Chondrocyte (in vitro differentiated cells): Measurements from ENCODE around the gene RBP4. TPM values are rescaled to one million over a fixed set of nuclear protein-coding genes. Genes with fewer than 3 reads are reported as not detected.
A peak's percentile ranks its signal among the peaks of the same experiment; 100 is the strongest.

Experiments used
- DNase-seq: peaks from one replicate; pipeline ENCODE4 v3.0.0; 2021; ENCODE audit warnings: mixed read lengths, low spot score
- H3K27ac Mint-ChIP-seq: one replicate; pipeline ENCODE4 v1.8.0; 2021; ENCODE audit warnings: mild to moderate bottlenecking, moderate library complexity, mixed read lengths; ENCODE audit not compliant: unreplicated experiment
- H3K27me3 Mint-ChIP-seq: 2 replicates; pipeline ENCODE4 v1.8.0; 2021; ENCODE audit warnings: low read depth, mixed read lengths
- H3K36me3 Mint-ChIP-seq: 2 replicates; pipeline ENCODE4 v1.8.0; 2021; ENCODE audit warnings: low read depth, mixed read lengths
- H3K4me1 Mint-ChIP-seq: 2 replicates; pipeline ENCODE4 v1.8.0; 2021; ENCODE audit warnings: low read depth, mild to moderate bottlenecking, mixed read lengths
- H3K4me3 Mint-ChIP-seq: one replicate; pipeline ENCODE4 v1.8.0; 2021; ENCODE audit warnings: mild to moderate bottlenecking, moderate library complexity, mixed read lengths; ENCODE audit not compliant: unreplicated experiment
- H3K9me3 Mint-ChIP-seq: 2 replicates; pipeline ENCODE4 v1.8.0; 2021; ENCODE audit warnings: low read depth, mixed read lengths
- total RNA-seq: library from RNA; stranded (reverse); gene quantifications from 3 replicates; pipeline ENCODE4 v1.2.1, GENCODE V29; 2021
- TF ChIP-seq, protein P1 (sequence below): fragments of 200-600 bp; sonication (generic); IDR thresholded peaks from 2 replicates; pipeline ENCODE4 v1.5.0; 2021; ENCODE audit warnings: antibody characterized with exemption, mild to moderate bottlenecking, moderate library complexity

RBP4 gene
- total RNA-seq, 1 donor from 2014 or later = 30.1 TPM

DNA sequence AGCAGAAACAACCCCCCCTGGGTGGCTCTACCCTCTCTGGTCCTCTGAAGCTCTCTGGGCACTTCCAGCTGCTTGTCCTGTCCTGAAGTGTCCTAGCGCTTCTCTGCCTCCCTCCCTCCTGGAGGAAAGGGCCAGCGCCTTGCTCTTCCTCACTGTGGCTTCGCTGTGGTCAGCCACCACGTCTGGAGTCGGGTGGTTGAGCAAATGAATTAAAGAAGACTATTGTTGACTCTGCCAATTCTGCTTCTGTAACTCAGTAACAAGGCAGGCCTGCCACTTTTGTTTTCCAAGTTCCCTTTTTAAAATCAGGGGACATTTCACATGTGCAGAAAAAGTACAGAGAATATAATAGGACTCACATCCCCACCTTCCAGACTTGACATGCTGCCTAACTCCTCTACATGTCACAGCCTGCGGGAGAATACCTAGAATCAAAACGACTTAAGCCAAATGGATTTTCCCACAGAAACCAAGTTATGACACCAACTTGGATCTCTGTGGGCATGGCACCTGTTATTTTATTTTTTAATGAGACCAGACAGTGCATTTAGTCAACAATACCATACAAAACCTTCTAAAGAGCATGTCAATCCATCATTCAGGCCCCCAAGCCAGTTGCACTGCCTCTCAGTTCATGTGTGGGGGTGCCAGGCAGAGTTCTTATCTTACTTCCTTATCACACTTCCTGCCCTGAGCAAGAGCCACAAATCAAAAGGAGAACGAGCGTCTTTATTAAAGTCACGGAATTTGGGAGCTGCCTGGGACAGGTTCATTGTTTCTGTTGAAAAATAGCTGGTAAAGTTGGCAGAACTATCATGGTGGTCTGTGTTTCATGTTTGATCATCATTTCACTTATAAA is 27.8 kb downstream of the RBP4 start:
- Mint-ChIP-seq H3K27me3 (peaks cover 38% of the 10 kb centered on the region), H3K9me3 (no peaks in the 10 kb centered on the region), H3K4me1 (peaks cover 3% of the 10 kb centered on the region), H3K27ac (no peak overlapping the region), H3K36me3 (peaks cover 5% of the 10 kb centered on the region), H3K4me3 (no peak overlapping the region)
- DNase-seq = no peak
- TF ChIP-seq, protein P1, sequence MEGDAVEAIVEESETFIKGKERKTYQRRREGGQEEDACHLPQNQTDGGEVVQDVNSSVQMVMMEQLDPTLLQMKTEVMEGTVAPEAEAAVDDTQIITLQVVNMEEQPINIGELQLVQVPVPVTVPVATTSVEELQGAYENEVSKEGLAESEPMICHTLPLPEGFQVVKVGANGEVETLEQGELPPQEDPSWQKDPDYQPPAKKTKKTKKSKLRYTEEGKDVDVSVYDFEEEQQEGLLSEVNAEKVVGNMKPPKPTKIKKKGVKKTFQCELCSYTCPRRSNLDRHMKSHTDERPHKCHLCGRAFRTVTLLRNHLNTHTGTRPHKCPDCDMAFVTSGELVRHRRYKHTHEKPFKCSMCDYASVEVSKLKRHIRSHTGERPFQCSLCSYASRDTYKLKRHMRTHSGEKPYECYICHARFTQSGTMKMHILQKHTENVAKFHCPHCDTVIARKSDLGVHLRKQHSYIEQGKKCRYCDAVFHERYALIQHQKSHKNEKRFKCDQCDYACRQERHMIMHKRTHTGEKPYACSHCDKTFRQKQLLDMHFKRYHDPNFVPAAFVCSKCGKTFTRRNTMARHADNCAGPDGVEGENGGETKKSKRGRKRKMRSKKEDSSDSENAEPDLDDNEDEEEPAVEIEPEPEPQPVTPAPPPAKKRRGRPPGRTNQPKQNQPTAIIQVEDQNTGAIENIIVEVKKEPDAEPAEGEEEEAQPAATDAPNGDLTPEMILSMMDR = no peak

DNA sequence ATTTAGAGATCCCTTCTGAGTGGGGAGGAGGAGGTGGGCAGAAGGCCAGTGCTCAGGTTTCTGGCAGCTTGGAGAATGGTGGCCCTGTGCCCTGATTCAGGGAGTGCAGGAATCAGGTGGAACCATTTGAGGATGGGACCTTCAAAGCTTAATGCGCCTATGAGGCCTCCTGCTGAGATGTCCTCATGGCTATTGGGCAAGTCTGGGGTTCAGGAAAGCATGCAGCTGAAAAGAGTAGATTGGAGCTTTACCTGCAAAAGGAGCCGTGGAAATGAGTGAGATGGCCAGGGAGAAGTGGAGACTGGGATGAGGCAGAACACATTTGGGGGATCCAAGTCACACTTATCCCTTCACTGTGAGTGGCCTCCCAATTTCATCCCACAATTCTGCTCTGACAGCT is 28.4 kb downstream of the RBP4 start:
- no peak overlapping the region for H3K4me3 Mint-ChIP-seq
- H3K4me1 Mint-ChIP-seq = peaks cover 6% of the 10 kb centered on the region
- TF ChIP-seq, protein P1 = no peak
- H3K9me3 Mint-ChIP-seq = no peaks in the 10 kb centered on the region
- no peak overlapping the region for H3K27ac Mint-ChIP-seq
- H3K36me3 Mint-ChIP-seq = peaks cover 5% of the 10 kb centered on the region
- H3K27me3 Mint-ChIP-seq = peaks cover 44% of the 10 kb centered on the region
- no peak for DNase-seq

DNA sequence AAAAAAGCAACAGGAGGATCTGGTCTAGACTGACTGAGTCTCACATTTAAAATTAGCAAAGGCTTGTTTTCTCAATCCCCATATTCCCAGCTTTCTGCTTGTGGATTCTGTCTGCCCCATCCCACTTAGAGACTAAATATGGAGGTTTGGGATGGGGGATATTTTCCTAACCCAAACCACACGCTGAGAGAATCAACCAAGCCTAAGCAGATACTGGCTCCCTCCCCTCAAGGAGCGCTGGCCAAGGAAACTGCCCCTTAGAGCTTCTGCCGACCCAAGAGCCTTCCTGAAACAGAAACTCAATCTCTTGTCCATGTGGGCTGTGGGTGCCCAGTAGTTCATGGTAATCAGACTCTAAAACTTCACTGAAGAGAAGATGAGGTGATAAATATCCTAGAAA is 30.7 kb downstream of the RBP4 start:
- peaks cover 59% of the 10 kb centered on the region for H3K27me3 Mint-ChIP-seq
- TF ChIP-seq, protein P1 = no peak
- no peaks in the 10 kb centered on the region for H3K9me3 Mint-ChIP-seq
- H3K4me1 Mint-ChIP-seq = peaks cover 16% of the 10 kb centered on the region
- no peak overlapping the region for H3K27ac Mint-ChIP-seq
- no peak overlapping the region for H3K4me3 Mint-ChIP-seq
- peaks cover 5% of the 10 kb centered on the region for H3K36me3 Mint-ChIP-seq
- no peak for DNase-seq

- Mint-ChIP-seq H3K27me3 (peaks cover 63% of the 10 kb centered on the region), H3K4me1 (peaks cover 16% of the 10 kb centered on the region), H3K36me3 (peaks cover 6% of the 10 kb centered on the region), H3K9me3 (no peaks in the 10 kb centered on the region), H3K27ac (no peak overlapping the region), H3K4me3 (peak overlapping the region; percentile 22)
- TF ChIP-seq, protein P1 = no peak
- DNase-seq = no peak
Observed at GRCh38 chr10:93568105-93568390, 33.0 kb downstream of the RBP4 start.

- Mint-ChIP-seq H3K4me1 (peaks cover 16% of the 10 kb centered on the region), H3K4me3 (peak overlapping the region; percentile 79), H3K36me3 (peaks cover 6% of the 10 kb centered on the region), H3K27me3 (peaks cover 61% of the 10 kb centered on the region), H3K9me3 (no peaks in the 10 kb centered on the region), H3K27ac (no peak overlapping the region)
- TF ChIP-seq, protein P1 = no peak
- DNase-seq = no peak
Observed at GRCh38 chr10:93567277-93568104, 33.5 kb downstream of the RBP4 start.
